HFFc6 (cell line): ENCODE results near the gene QSOX1. TPM values are rescaled to one million over a fixed set of nuclear protein-coding genes. Genes with fewer than 3 reads are reported as not detected.
A peak's percentile ranks its signal among the peaks of the same experiment; 100 is the strongest.

Source experiments
- DNase-seq: peaks from one replicate; pipeline ENCODE4 v3.0.0-alpha.2; 2018
- H3K27ac Mint-ChIP-seq: 2 replicates; pipeline ENCODE4 v1.8.0; 2020; ENCODE audit warnings: mild to moderate bottlenecking, mixed read lengths
- H3K27me3 Mint-ChIP-seq: 2 replicates; pipeline ENCODE4 v1.8.0; 2021; ENCODE audit warnings: mild to moderate bottlenecking, moderate library complexity, mixed read lengths; ENCODE audit not compliant: insufficient read depth
- H3K36me3 Mint-ChIP-seq: 2 replicates; pipeline ENCODE4 v1.8.0; 2021; ENCODE audit warnings: low read depth, mixed read lengths
- H3K4me1 Mint-ChIP-seq: 2 replicates; pipeline ENCODE4 v1.8.0; 2020; ENCODE audit warnings: low read depth, mixed read lengths
- H3K4me3 Mint-ChIP-seq: 2 replicates; pipeline ENCODE4 v1.8.0; 2020; ENCODE audit warnings: mild to moderate bottlenecking, moderate library complexity, mixed read lengths
- H3K9me3 Mint-ChIP-seq: 2 replicates; pipeline ENCODE4 v1.8.0; 2020; ENCODE audit warnings: mild to moderate bottlenecking, mixed read lengths
- total RNA-seq, 6 experiments: library from RNA; stranded (reverse); fragmentation: NEBNext Ultra II Directional; extraction: Animal tissue kit (Norgen Biotek cat#: 25700); gene quantifications; 2 replicates in 1 of 6; 3 replicates in 5 of 6; pipeline ENCODE4 v1.2.3, GENCODE V29; 2021
- TF ChIP-seq, protein P1 (sequence below): fragments of 200-600 bp; sonication (generic); IDR thresholded peaks from 2 replicates; pipeline ENCODE4 v1.5.0; 2021; ENCODE audit warnings: antibody characterized with exemption, mild to moderate bottlenecking

The QSOX1 gene
- total RNA-seq, 6 experiments from 2014 or later, result 321 to 467 (median 352) TPM

DNA sequence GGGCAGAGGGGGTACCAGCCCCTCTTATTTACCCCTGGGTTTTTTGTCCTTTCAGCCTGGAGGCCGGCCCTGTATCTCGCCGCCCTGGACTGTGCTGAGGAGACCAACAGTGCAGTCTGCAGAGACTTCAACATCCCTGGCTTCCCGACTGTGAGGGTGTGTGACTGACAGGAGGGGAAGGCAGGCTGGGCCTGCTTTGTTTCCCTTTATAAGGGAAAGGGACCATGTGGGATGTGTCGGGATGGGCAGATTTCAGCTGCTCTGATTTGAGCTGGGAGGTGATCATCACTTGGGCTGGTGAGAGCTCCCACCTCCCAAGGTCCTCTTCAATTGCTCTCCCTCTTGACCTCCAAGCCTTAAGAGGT lies 11.7 kb downstream of the QSOX1 start:
- Mint-ChIP-seq H3K4me1 (peaks cover 28% of the 10 kb centered on the region), H3K27ac (no peak overlapping the region), H3K36me3 (peaks cover 11% of the 10 kb centered on the region), H3K4me3 (no peak overlapping the region), H3K9me3 (no peaks in the 10 kb centered on the region), H3K27me3 (peaks cover 4% of the 10 kb centered on the region)
- DNase-seq, result no peak
- TF ChIP-seq, protein P1, sequence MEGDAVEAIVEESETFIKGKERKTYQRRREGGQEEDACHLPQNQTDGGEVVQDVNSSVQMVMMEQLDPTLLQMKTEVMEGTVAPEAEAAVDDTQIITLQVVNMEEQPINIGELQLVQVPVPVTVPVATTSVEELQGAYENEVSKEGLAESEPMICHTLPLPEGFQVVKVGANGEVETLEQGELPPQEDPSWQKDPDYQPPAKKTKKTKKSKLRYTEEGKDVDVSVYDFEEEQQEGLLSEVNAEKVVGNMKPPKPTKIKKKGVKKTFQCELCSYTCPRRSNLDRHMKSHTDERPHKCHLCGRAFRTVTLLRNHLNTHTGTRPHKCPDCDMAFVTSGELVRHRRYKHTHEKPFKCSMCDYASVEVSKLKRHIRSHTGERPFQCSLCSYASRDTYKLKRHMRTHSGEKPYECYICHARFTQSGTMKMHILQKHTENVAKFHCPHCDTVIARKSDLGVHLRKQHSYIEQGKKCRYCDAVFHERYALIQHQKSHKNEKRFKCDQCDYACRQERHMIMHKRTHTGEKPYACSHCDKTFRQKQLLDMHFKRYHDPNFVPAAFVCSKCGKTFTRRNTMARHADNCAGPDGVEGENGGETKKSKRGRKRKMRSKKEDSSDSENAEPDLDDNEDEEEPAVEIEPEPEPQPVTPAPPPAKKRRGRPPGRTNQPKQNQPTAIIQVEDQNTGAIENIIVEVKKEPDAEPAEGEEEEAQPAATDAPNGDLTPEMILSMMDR, result no peak

DNA sequence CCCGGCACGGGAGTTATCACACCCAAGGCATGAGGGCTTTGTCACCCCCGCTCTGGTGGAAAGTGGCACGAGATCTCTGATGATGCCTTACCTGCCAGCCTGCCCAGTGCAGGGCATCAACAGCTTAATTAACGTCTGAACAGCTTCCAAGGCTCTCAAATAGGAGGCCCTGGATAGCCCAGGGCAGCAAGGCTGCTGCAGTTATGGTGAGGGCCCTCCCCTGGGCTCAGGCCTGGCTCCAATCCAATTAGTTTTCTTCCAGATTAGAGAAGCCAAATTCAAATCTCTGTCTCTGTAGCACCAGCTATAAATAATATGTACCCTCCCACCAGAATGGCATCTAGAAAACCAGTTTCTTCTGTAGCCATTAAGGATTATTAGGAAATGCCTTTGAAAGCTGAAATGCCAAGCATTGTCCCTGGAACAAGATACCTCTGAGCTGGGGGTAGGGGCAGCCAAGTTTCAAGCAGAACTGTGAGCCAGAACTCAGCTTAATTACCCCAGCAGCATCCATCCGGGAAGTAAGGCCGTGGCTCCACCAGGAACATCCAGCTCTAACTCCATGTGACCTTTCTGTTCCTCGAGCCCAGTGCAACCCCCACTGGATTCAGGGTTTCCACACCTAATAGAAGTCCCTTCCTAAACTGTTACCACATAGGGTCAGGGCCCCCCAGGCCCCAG lies 12.5 kb downstream of the QSOX1 start:
- no peak for DNase-seq
- Mint-ChIP-seq H3K4me1 (peaks cover 28% of the 10 kb centered on the region), H3K4me3 (no peak overlapping the region), H3K27ac (0 out of 2 replicates have a peak overlapping the region, but pooled peaks have one; percentile 5), H3K36me3 (peaks cover 11% of the 10 kb centered on the region), H3K27me3 (peaks cover 4% of the 10 kb centered on the region), H3K9me3 (no peaks in the 10 kb centered on the region)
- TF ChIP-seq, protein P1, result no peak

DNA sequence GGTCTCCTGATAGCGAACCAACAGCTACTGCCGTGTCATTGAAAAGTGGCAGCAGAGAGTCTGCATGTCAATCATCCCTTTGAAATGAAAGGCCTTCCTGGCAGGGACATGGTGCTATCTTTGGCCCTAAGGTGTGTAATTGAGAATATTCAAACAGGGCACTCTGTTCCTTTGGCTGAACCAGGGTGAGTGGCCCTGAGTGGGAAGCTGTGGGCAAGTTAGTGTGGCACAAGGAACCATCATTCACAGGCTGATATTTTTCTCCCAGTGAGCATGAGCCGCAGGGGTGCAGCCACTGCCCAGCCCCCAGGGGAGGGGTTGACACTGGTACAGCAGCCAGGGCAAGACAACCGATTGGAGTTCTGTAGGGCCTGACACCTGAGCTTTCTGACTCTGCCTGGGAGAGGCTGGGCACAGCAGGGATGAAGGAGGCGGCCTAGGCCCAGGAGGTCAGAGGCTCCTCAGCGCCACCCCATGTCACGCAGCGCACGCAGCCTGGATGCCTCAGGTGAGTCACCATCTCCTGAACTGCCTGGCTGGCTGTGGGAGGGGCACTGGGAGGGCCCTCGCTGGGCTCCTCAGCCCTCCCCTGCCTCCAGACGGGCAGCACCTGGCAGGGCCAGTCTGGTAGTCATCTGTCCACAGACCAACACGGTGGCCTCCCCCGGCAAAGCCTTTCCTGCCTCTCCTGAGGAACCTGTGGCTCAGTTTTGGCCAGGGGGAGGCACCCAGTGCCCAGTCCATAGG lies 13.2 kb downstream of the QSOX1 start:
- H3K9me3 Mint-ChIP-seq, result no peaks in the 10 kb centered on the region
- H3K27ac Mint-ChIP-seq, result 0 out of 2 replicates have a peak overlapping the region, but pooled peaks have one; percentile 5
- DNase-seq, result no peak
- peaks cover 28% of the 10 kb centered on the region for H3K4me1 Mint-ChIP-seq
- TF ChIP-seq, protein P1, result no peak
- H3K27me3 Mint-ChIP-seq, result peaks cover 4% of the 10 kb centered on the region
- peaks cover 11% of the 10 kb centered on the region for H3K36me3 Mint-ChIP-seq
- no peak overlapping the region for H3K4me3 Mint-ChIP-seq

DNA sequence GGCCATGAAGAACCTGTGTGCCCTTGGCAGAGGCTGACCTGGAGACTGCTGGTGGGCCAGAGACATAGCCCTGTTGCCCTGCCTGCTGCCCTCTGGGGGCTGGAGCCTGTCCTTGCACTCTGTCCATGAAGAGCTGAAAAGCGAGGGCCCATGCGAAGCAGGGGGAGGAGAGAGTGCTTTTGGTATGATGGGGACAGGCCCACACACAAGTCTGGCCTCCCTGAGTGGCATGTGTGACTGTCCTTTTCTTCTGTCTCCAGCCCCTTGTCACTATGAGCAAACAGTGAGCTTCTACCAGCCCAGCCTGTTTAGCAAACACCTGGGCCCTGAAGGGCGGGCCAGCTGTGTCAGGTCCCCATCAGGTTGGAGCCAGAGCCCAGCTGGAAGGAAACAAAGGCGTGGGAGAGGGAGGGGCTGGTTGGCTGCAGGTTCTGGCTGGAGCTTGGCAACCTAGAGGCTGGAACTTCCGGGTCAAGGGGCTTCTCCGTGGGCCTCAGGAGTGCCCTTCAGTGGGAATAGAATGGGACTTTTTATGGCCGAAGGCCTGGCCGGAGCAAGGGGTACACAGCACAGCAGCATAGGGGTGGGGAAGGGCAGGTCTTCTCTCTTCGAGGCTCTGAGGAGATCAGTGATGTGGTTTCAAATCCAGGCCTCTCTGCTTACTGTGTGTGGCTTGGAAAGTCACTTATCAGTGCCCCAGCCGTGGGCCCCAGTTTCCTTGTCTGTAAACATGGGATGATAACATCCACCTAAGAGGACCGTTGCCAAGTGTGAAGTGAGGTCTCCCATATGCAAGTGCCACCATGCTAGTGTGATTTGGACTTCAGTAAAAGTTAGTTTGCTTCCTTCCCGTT lies 14.3 kb downstream of the QSOX1 start:
- H3K4me3 Mint-ChIP-seq, result no peak overlapping the region
- peaks cover 4% of the 10 kb centered on the region for H3K27me3 Mint-ChIP-seq
- no peak overlapping the region for H3K27ac Mint-ChIP-seq
- peaks cover 11% of the 10 kb centered on the region for H3K36me3 Mint-ChIP-seq
- peaks cover 29% of the 10 kb centered on the region for H3K4me1 Mint-ChIP-seq
- TF ChIP-seq, protein P1, result peak; percentile 79
- DNase-seq, result no peak
- H3K9me3 Mint-ChIP-seq, result no peaks in the 10 kb centered on the region

DNA sequence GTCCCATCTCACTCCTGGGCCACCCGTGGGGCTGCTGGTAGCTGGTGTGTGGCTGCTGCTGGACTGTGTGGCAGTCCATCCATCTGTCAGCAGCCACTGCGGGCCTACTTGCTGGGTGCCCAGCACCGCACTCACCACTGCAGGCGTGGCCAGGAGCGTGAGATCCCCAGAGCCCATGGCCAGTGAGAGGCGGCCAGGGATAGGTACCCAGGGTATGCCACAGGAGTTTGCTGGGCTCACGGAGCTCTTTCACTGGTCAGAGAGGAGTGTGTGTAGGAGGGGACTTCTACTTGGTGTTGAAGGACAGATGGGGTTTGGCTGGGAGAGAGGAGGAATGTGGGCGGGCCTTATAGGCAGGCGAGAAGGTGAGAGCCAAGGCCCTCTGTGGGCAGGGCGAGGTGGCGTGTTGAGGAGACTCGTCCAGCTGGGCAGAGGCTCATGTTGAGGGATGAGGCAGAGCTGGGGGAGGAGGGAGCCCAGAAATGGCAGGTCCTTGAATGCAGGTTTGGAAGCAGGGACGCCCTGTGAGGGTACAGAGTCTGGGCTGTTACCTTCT lies 15.0 kb downstream of the QSOX1 start:
- H3K9me3 Mint-ChIP-seq, result no peaks in the 10 kb centered on the region
- no peak for DNase-seq
- H3K4me1 Mint-ChIP-seq, result peaks cover 29% of the 10 kb centered on the region
- H3K4me3 Mint-ChIP-seq, result no peak overlapping the region
- peaks cover 4% of the 10 kb centered on the region for H3K27me3 Mint-ChIP-seq
- no peak overlapping the region for H3K27ac Mint-ChIP-seq
- peaks cover 11% of the 10 kb centered on the region for H3K36me3 Mint-ChIP-seq
- TF ChIP-seq, protein P1, result no peak
